Thyroid gland (tissue), 4 donors: ENCODE measurements around the gene GRIK5.
"Not testable (repeated sequence)": the region's sequence is repeated elsewhere in the genome, so short reads cannot be mapped to it uniquely, and the experiment has no call there.

Experiments used
- CTCF ChIP-seq, 6 experiments: fragments of 200-600 bp in 3 of 6; fragments of 450-650 bp in 3 of 6; sonication (generic) in 3 of 6; IDR thresholded peaks; one replicate each; pipeline ENCODE4 v1.5.1; 2016 to 2019; ENCODE audit warnings: antibody characterized with exemption in 6 of 6, mild to moderate bottlenecking in 2 of 6, inconsistent platforms in 1 of 6, moderate library complexity in 1 of 6
- POLR2A ChIP-seq, 2 donors: fragments of 450-650 bp; IDR thresholded peaks; one replicate each; pipeline ENCODE4 v1.6.1; 2017; ENCODE audit warnings: antibody characterized with exemption in 2 of 2, mild to moderate bottlenecking in 2 of 2, moderate library complexity in 1 of 2

- not testable (repeated sequence) for TF ChIP-seq CTCF, POLR2A (IDR thresholded peaks at IDR 0.05)
Observed at GRCh38 chr19:42012747-42013146, 57.3 kb downstream of the GRIK5 start.
